ENCODE data around the gene ARHGAP19.

The ARHGAP19 gene, protein sequence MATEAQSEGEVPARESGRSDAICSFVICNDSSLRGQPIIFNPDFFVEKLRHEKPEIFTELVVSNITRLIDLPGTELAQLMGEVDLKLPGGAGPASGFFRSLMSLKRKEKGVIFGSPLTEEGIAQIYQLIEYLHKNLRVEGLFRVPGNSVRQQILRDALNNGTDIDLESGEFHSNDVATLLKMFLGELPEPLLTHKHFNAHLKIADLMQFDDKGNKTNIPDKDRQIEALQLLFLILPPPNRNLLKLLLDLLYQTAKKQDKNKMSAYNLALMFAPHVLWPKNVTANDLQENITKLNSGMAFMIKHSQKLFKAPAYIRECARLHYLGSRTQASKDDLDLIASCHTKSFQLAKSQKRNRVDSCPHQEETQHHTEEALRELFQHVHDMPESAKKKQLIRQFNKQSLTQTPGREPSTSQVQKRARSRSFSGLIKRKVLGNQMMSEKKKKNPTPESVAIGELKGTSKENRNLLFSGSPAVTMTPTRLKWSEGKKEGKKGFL

DNA sequence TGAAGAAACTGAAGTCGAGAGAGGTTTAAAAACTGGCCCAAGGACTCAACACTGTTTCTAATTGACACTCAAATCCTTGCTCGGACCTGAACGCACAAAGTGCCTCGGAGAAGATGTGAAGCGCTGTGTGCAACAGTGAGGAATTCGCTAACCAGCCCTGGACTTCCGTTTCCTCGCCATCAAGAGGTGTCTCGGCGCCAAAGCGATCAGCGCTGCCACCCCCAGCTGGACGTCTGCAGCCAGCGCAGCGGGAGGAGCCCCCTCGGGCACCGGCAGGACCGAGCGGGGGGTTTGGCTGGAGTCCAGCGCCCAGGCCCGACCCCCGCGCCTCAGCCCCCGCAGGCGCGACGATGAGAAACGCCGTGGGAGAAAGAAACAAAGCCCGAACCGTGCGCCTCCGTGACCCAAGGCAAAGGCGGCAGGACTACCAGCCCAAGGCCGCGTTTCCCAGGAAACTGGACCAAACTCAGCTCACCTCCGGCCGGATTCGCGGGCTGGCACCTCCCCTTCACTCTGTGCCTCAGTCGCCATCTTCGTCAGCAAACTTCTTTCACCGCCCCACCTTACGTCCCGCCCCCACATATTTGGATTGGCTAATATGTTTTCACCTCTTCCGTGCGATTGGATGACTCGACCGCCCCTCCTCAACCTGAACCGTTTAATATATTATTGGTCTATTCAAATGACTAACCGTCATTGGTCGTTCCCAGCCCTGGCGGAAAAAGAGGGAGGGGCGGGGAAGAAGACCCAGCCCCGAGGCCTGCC, at the start of gene ARHGAP19:
Gene ARHGAP19, minus strand, starts transcription at position 541 of the 765 bp plus-strand sequence. Its CDS starts 10 bp downstream, at position 531.
- DNase-seq = peak; percentile 92

DNA sequence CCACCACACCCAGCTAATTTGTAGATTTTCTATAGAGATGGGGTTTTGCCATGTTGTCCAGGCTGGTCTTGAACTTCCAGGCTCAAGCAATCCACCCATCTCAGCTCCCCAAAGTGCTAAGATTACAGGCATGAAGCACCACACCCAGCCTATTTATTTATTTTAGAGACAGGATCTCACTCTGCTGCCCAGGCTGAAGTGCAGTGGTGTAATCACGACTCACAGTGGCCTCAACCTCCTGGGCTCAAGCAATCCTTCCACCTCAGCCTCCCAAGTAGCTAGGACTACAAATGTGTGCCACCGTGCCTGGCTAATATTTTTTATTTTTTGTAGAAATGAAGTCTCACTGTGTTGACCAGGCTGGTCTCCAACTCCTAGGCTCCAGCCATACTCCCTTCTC, 49.0 kb upstream of the ARHGAP19 start:
- DNase-seq = no peak

- no peak for DNase-seq
These were observed 45.6 kb upstream of the ARHGAP19 start for GRCh38 chr10:97338041-97338440.

DNA sequence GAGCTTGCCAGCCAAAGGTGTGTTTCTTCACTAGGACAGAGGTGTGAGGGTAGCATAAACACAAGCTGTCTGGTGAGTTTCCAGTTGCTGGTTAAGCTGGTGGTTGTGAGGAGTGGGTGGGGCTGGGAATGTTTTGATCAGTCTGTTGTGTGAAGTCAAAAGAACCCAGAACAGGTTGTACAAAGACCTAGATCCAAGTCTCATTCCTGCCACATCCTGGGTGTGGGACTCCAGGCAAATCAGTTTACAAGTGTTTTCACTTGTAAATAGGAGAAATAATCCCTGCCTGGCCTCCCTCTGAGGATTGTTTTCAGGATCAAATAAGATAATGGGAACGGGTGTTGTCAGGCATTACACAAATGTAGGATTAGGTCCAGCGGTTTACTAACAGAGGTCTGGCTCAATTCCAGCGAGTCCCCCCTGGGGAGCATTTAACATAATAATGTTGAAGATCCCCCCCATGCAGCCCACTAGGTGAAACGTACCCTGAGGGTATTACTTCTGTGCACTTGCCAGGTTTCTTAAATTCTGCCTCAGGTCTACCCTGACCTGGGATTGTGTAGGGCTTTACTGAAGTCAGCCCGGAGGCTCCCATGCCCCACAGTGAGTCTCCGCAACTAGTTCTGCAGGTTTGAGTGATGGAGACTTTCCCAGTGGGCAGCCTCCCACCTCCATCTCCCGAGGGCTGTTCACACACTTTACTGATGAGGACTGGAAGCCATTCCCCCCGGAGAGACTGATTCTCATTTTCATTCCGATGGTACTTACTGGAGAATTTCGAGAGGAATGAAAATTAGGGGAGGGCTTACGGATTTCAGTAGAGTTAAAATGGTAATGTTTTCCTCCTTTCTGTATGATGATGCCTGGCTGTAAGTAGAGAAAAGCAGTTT, 44.8 kb upstream of the ARHGAP19 start:
- no peak for DNase-seq

- DNase-seq = no peak
These were observed 44.0 kb upstream of the ARHGAP19 start for GRCh38 chr10:97336446-97336845.

GRCh38 chr10:97336006-97336405, 43.6 kb upstream of the ARHGAP19 start:
- no peak for DNase-seq

- DNase-seq = no peak
These were observed 42.8 kb upstream of the ARHGAP19 start for GRCh38 chr10:97335188-97335619.

- peak; percentile 90 for DNase-seq
These were observed 42.1 kb upstream of the ARHGAP19 start, which contains the start of gene FRAT2 for GRCh38 chr10:97334370-97335175. Gene FRAT2, minus strand, starts transcription at chr10:97334729. Its CDS starts 157 bp downstream, at chr10:97334572.

- peak; percentile 47 for DNase-seq
These were observed 41.3 kb upstream of the ARHGAP19 start for GRCh38 chr10:97333601-97334369.

GRCh38 chr10:97333351-97333600, 40.8 kb upstream of the ARHGAP19 start:
- DNase-seq = no peak

GRCh38 chr10:97332591-97333350, 40.3 kb upstream of the ARHGAP19 start:
- DNase-seq = no peak

DNA sequence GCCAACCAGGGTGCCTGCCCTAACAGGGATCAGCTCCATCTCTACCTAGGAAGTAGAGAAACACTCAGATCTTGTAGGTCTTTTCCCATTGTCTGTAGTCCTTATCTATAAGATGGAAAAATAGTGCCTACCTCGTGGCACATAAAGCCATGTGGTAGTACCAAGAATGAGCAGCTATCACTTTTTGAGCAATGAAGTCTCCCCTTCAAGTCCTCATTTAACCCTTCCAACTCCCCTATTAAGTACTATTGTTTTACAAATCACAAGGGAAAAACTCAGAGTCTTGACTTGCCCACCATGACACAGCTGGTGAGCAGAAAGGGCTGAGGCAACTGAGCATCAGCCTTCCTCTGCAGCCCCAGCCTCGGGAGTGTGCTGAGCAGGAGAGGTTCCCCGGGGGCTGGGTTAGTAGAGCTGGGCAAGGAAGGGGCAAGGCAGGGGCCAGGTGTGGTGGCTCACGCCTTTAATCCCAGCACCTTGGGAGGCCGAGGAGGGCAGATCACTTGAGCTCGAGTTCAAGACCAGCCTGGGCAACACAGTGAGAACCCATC, 38.8 kb upstream of the ARHGAP19 start:
- DNase-seq = no peak

- DNase-seq = no peak
These were observed 37.3 kb upstream of the ARHGAP19 start for GRCh38 chr10:97329766-97330165.

- no peak for DNase-seq
These were observed 36.4 kb upstream of the ARHGAP19 start for GRCh38 chr10:97328646-97329453.

DNA sequence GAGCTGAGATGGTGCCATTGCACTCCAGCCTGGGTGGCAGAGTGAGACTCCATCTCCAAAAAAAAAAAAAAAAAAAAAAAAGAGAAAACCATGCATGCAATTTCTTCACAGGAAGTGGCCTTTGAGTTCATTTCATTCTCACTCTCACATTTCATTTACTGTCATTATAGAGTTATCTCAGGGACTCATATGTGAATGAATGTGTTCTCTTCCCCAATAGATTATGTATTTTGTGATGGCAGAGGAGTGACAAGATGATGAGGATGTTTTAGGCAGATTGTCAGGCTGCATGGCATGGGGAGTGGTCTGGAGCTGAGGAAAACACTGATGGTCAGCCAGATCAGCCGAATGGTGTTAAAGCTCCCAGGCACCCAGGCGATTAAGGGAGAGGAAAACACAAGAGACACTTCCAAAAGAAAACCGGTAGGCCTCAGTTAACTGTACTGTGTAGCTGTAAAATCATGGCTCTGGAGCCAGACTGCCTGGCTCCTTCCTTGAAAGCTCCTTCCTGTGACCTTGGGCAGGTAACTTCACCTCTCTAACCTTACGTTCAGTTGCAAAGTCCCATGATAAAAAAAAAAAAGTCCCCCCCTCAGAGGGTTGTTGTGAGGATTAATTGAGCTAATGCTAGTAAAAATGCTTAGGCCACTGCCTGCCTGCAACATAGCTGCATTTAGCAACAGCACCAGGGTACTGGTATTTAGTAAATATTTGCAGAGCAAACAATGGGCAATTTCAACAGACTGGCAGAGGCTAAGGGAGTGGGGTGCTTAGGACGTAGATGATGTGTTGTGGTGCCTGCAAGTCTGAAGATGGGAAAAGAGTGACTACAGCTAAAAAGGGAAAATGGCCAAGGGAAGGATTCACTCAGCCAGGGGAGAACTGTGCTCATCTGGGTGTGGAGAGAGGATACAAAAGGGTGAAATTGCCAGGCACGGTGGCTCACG, 35.2 kb upstream of the ARHGAP19 start:
- DNase-seq = no peak

DNA sequence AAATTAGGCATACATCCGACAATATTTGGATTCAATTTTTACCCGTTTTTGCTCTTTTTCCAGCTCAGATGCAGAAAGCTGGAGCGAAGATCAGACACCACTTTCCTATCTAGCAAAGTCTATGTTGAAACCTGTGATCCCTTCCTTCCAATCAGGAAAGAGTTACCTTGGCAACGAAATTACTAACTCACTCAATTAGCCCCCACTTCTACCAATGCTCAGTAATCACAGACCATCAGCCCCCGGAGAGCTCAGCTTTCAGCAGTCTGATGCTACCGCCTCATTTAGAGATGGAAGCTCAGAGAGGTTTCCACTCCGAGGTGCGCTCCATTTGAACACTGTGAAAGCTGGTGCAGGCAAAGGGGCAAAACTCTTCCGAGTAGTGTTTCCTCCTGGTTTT, 33.3 kb upstream of the ARHGAP19 start:
- DNase-seq = no peak

- no peak for DNase-seq
These were observed 31.1 kb upstream of the ARHGAP19 start for GRCh38 chr10:97323501-97323900.

DNA sequence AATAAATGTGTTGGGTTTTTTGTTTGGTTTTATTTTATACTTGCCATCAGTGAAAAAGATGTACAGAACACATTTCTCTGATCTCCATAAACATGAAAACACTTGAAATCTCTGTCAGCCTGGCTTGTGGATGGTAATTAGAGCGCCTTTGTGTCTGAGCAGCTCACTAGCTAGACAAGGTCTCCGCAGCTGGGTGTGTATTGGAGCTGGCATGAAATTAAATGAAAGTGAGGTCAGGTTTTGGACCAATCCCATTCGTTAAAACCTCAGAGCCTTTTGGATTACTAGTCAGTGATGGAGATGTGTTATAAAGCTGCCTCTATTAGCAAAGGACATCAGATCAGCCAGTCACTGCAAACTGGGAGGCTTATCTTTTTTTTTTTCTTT, 29.4 kb upstream of the ARHGAP19 start:
- no peak for DNase-seq

All from activated naive CD4-positive, alpha-beta T cell treated with anti-CD3 and anti-CD28 coated beads, Interleukin-2, amount 50 U/mL, for 16 hours (primary cell).